Heart left ventricle (tissue), 13 donors: ENCODE data around the gene DSTN.

Experiments
- POLR2A ChIP-seq, 2 donors: fragments of 450-650 bp; IDR thresholded peaks; one replicate each; pipeline ENCODE4 v1.6.1; 2017; ENCODE audit warnings: antibody characterized with exemption in 2 of 2, mild to moderate bottlenecking in 2 of 2, moderate library complexity in 2 of 2
- TF ChIP-seq, protein P1 (sequence below), 12 donors: fragments of 200-600 bp; sonication (generic) in 4 of 12; IDR thresholded peaks; one replicate each; pipeline versions ENCODE4 v1.5.0 to v1.8.0; 2018 to 2022; ENCODE audit warnings: antibody characterized with exemption in 12 of 12, mild to moderate bottlenecking in 5 of 12
- donor health status: ischemic (EF 13 %, LVEDD 7.1; RV severe dilation, severe dysfunction).
- donor health status: DM: no; HTN: yes; CAD: no.
- donor health status: DM: no; HTN: no; CAD: no.
- donor health status: ischemic (EF 25% LVEDD 6.9; RV normal size, moderate dysfunction).
- donor health status: ischemic (EF 25% LVEDD 5.7; RV mildly dilated, moderate dysfunction).
- donor health status: ischemic (EF 35%, LVEDD 5.7; RV mildly dilated, moderate dysfunction).
- donor health status: nonischemic (EF 11% LVEDD 7.7; RV severe dilation, severe dysfunction).
- donor health status: DM: yes; HTN: yes; CAD: no.
- donor health status: PGD.
- donor health status: ischemic (EF 29% LVEDD 5.4; RV normal size, mild dysfunction).
- donor health status: nonischemic (EF 23%, LVEDD 6.1; RV moderate dilation, normal function).

DNA sequence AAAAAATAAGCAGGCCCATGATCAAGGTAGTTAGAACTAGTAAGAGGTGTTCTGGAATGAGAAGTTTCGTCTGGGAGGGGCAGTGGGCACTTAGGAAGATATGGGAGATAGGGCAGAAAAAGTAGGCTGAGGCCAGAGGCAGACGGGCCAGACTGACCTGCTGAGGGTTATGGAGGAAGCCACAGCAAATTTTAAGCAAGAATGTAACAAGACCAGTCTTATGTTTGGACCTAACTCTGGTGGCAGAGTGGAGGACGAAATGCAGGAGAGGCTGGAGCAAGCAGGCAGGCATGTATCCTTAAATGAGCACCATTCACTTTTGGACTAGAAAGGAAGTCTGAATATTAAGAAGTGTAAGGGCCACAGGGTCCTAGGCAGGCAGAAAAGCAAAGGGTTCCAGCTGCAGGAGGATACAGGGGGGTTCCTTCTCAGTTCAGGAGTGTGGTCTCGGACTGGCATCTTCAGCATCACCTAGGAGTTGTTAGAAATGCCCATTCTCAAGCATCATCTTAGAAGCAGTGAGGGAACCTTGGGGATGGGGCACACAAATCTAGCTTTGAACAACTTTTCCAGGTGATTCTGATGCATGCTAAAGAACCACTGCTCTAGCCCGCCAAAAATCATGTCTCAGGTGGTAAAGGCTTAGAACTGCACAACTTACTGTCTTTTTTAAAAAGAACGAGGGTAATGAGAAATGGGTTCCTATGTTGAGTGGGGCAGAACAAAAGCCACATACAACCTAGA, 1.7 kb upstream of the DSTN start:
- TF ChIP-seq, protein P1, sequence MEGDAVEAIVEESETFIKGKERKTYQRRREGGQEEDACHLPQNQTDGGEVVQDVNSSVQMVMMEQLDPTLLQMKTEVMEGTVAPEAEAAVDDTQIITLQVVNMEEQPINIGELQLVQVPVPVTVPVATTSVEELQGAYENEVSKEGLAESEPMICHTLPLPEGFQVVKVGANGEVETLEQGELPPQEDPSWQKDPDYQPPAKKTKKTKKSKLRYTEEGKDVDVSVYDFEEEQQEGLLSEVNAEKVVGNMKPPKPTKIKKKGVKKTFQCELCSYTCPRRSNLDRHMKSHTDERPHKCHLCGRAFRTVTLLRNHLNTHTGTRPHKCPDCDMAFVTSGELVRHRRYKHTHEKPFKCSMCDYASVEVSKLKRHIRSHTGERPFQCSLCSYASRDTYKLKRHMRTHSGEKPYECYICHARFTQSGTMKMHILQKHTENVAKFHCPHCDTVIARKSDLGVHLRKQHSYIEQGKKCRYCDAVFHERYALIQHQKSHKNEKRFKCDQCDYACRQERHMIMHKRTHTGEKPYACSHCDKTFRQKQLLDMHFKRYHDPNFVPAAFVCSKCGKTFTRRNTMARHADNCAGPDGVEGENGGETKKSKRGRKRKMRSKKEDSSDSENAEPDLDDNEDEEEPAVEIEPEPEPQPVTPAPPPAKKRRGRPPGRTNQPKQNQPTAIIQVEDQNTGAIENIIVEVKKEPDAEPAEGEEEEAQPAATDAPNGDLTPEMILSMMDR (IDR thresholded peaks at IDR 0.05): no peak
- TF ChIP-seq POLR2A (IDR thresholded peaks at IDR 0.05): no peak
